OCI-LY1 (cell line): Measurements from ENCODE around the gene C17orf78.
A peak's percentile ranks its signal among the peaks of the same experiment; 100 is the strongest.
"Not testable (repeated sequence)": the region's sequence is repeated elsewhere in the genome, so short reads cannot be mapped to it uniquely, and the experiment has no call there.

Experiments
- H2AFZ ChIP-seq: fragments of 200-600 bp; sonication (generic), shearing (Covaris generic); 2 replicates; pipeline ENCODE4 v1.6.0; 2014; ENCODE audit warnings: antibody characterized with exemption, mild to moderate bottlenecking, low read length
- H3F3A ChIP-seq: fragments of 200-600 bp; sonication (generic), shearing (Covaris generic); 2 replicates; pipeline ENCODE4 v1.6.0; 2014; ENCODE audit warnings: mild to moderate bottlenecking, antibody characterized with exemption, low read length, moderate library complexity; ENCODE audit not compliant: insufficient read depth
- H3K27ac ChIP-seq: fragments of 200-600 bp; sonication (generic); 2 replicates; pipeline ENCODE4 v1.5.1; 2014; ENCODE audit warnings: low read length, mixed run types, mild to moderate bottlenecking, low read depth; ENCODE audit not compliant: poor library complexity, severe bottlenecking
- H3K27me3 ChIP-seq: fragments of 200-600 bp; sonication (generic); 2 replicates; pipeline ENCODE4 v1.6.0; 2014; ENCODE audit warnings: antibody characterized with exemption, mild to moderate bottlenecking, low read length, moderate library complexity; ENCODE audit not compliant: insufficient read depth
- H3K36me3 ChIP-seq: fragments of 200-600 bp; sonication (generic); 2 replicates; pipeline ENCODE4 v1.6.1; 2014; ENCODE audit warnings: mild to moderate bottlenecking, antibody characterized with exemption, low read length, moderate library complexity, mixed read lengths; ENCODE audit not compliant: insufficient read depth
- H3K4me1 ChIP-seq: fragments of 200-600 bp; sonication (generic); 2 replicates; pipeline ENCODE4 v1.5.1; 2014; ENCODE audit warnings: mild to moderate bottlenecking, low read length, moderate library complexity; ENCODE audit not compliant: insufficient read depth, severe bottlenecking
- H3K4me2 ChIP-seq: fragments of 200-600 bp; sonication (generic), shearing (Covaris generic); 2 replicates; pipeline ENCODE4 v1.6.1; 2014; ENCODE audit warnings: low read length
- H3K4me3 ChIP-seq: fragments of 200-600 bp; sonication (generic); 2 replicates; pipeline ENCODE4 v1.5.1; 2014; ENCODE audit warnings: low read length, low read depth, mild to moderate bottlenecking, mixed read lengths; ENCODE audit not compliant: poor library complexity, severe bottlenecking
- H3K79me2 ChIP-seq: fragments of 200-600 bp; shearing (Covaris generic); 2 replicates; pipeline ENCODE4 v1.6.1; 2016; ENCODE audit warnings: mixed run types, low read length, mixed read lengths; ENCODE audit not compliant: insufficient read depth
- H3K9ac ChIP-seq: fragments of 200-600 bp; sonication (generic), shearing (Covaris generic); 2 replicates; pipeline ENCODE4 v1.6.1; 2014; ENCODE audit warnings: mild to moderate bottlenecking, low read length, mixed read lengths
- H3K9me2 ChIP-seq: fragments of 200-600 bp; sonication (generic), shearing (Covaris generic); 2 replicates; pipeline ENCODE4 v1.6.1; 2014; ENCODE audit warnings: low read depth, mild to moderate bottlenecking, low read length, mixed read lengths
- H3K9me3 ChIP-seq: fragments of 200-600 bp; shearing (Covaris generic); 2 replicates; pipeline ENCODE4 v1.6.1; 2014; ENCODE audit warnings: low read length, mixed read lengths
- H4K20me1 ChIP-seq: fragments of 200-600 bp; sonication (generic), shearing (Covaris generic); 2 replicates; pipeline ENCODE4 v1.6.0; 2016; ENCODE audit warnings: mild to moderate bottlenecking, low read length; ENCODE audit not compliant: insufficient read depth
- CTCF ChIP-seq: fragments of 200-600 bp; sonication (generic), shearing (Covaris generic); IDR thresholded peaks from 2 replicates; pipeline ENCODE4 v1.5.1; 2017; ENCODE audit warnings: mild to moderate bottlenecking, antibody characterized with exemption, low read length, moderate library complexity, mixed read lengths
- EZH2 ChIP-seq: fragments of 200-600 bp; sonication (generic), shearing (Covaris generic); IDR thresholded peaks from 2 replicates; pipeline ENCODE4 v1.8.0; 2017; ENCODE audit warnings: borderline replicate concordance, mixed run types, mild to moderate bottlenecking, antibody characterized with exemption, low read length, moderate library complexity, mixed read lengths

C17orf78 gene

GRCh38 chr17:37344519-37344918 is 31.3 kb upstream of the C17orf78 start:
- H3K4me3 ChIP-seq: no peak overlapping the region
- peaks cover 63% of the 10 kb centered on the region for H3K36me3 ChIP-seq
- H3K79me2 ChIP-seq: peaks cover 76% of the 10 kb centered on the region
- H3F3A ChIP-seq: no peaks in the 10 kb centered on the region
- no peak overlapping the region for H3K9ac ChIP-seq
- no peaks in the 10 kb centered on the region for H3K4me1 ChIP-seq
- no peak overlapping the region for H3K27ac ChIP-seq
- H3K9me2 ChIP-seq: no peaks in the 10 kb centered on the region
- no peak overlapping the region for H3K4me2 ChIP-seq
- no peak overlapping the region for H2AFZ ChIP-seq
- 0 out of 2 replicates have a peak, but pooled peaks cover 4% of the 10 kb centered on the region for H3K9me3 ChIP-seq
- TF ChIP-seq EZH2: no peak
- no peak for TF ChIP-seq CTCF
- H4K20me1 ChIP-seq: no peaks in the 10 kb centered on the region
- H3K27me3 ChIP-seq: no peaks in the 10 kb centered on the region

- not testable (repeated sequence) for H2AFZ ChIP-seq, H3K9ac ChIP-seq, H3K27ac ChIP-seq, H3K9me3 ChIP-seq, H3K27me3 ChIP-seq, H3K4me1 ChIP-seq, H4K20me1 ChIP-seq, H3F3A ChIP-seq, H3K9me2 ChIP-seq, H3K4me3 ChIP-seq, H3K4me2 ChIP-seq
- H3K36me3 ChIP-seq: peaks cover 62% of the 10 kb centered on the region
- peaks cover 78% of the 10 kb centered on the region for H3K79me2 ChIP-seq
These were observed 28.9 kb upstream of the C17orf78 start for GRCh38 chr17:37346863-37347402.

- Histone ChIP-seq H3K79me2 (peaks cover 58% of the 10 kb centered on the region), H3K4me2 (peak overlapping the region; percentile 99), H3K36me3 (peaks cover 28% of the 10 kb centered on the region), H3K4me1 (peaks cover 25% of the 10 kb centered on the region), H3K9ac (peak overlapping the region; percentile 94), H3K4me3 (peak overlapping the region; percentile 94), H3K27ac (peak overlapping the region; percentile 53)
- H4K20me1 ChIP-seq, H3K9me3 ChIP-seq, H2AFZ ChIP-seq, H3K27me3 ChIP-seq, H3K9me2 ChIP-seq, H3F3A ChIP-seq: not testable (repeated sequence)
These were observed 18.8 kb upstream of the C17orf78 start for GRCh38 chr17:37356796-37357569.

- TF ChIP-seq EZH2: no peak
- TF ChIP-seq CTCF: no peak
- Histone ChIP-seq H4K20me1 (no peaks in the 10 kb centered on the region), H3K79me2 (peaks cover 46% of the 10 kb centered on the region), H3K36me3 (peaks cover 15% of the 10 kb centered on the region), H2AFZ (no peak overlapping the region), H3K4me1 (peaks cover 25% of the 10 kb centered on the region), H3F3A (no peaks in the 10 kb centered on the region), H3K4me2 (peak overlapping the region; percentile 99), H3K9ac (peak overlapping the region; percentile 94), H3K27ac (peak overlapping the region; percentile 53), H3K9me3 (no peaks in the 10 kb centered on the region), H3K9me2 (no peaks in the 10 kb centered on the region), H3K4me3 (peak overlapping the region; percentile 94), H3K27me3 (no peaks in the 10 kb centered on the region)
These were observed 17.5 kb upstream of the C17orf78 start for GRCh38 chr17:37358098-37358829.
